HG02852 (cell line): ENCODE measurements around the gene CDK13.

Experiments used
- ATAC-seq: cut with Tn5 transposase; IDR thresholded peaks from one replicate; pipeline ENCODE4 v1.9.1; 2021; ENCODE audit warnings: mild to moderate bottlenecking, moderate library complexity; ENCODE audit not compliant: unreplicated experiment

Gene CDK13

GRCh38 chr7:39948956-39949928, 814 bp upstream of the CDK13 start:
- peak; percentile 70 for ATAC-seq

- no peak for ATAC-seq
These were observed 593 bp downstream of the CDK13 start for GRCh38 chr7:39950473-39951225.

- peak; percentile 27 for ATAC-seq
These were observed 1.5 kb downstream of the CDK13 start for GRCh38 chr7:39951226-39952194.

- ATAC-seq = no peak
These were observed 2.3 kb downstream of the CDK13 start for GRCh38 chr7:39952374-39952773.

- ATAC-seq = no peak
These were observed 2.7 kb downstream of the CDK13 start for GRCh38 chr7:39952803-39953202.

- no peak for ATAC-seq
These were observed 4.6 kb downstream of the CDK13 start for GRCh38 chr7:39954694-39955093.

GRCh38 chr7:39958038-39958437, 8.0 kb downstream of the CDK13 start:
- ATAC-seq = no peak

- ATAC-seq = no peak
These were observed 17.5 kb downstream of the CDK13 start for GRCh38 chr7:39967406-39968161.

GRCh38 chr7:39969431-39969830, 19.4 kb downstream of the CDK13 start:
- ATAC-seq = no peak

GRCh38 chr7:39971924-39972323, 21.9 kb downstream of the CDK13 start:
- peak; percentile 58 for ATAC-seq

- no peak for ATAC-seq
These were observed 23.7 kb downstream of the CDK13 start for GRCh38 chr7:39973801-39974200.

GRCh38 chr7:39978230-39978934, 28.3 kb downstream of the CDK13 start:
- ATAC-seq = no peak

GRCh38 chr7:39979406-39980073, 29.5 kb downstream of the CDK13 start:
- ATAC-seq = no peak

- no peak for ATAC-seq
These were observed 35.4 kb downstream of the CDK13 start for GRCh38 chr7:39985398-39985918.

- no peak for ATAC-seq
These were observed 37.7 kb downstream of the CDK13 start for GRCh38 chr7:39987641-39988347.

GRCh38 chr7:40000734-40001315, 50.8 kb downstream of the CDK13 start:
- ATAC-seq = no peak

- no peak for ATAC-seq
These were observed 51.6 kb downstream of the CDK13 start for GRCh38 chr7:40001649-40002048.

GRCh38 chr7:40003597-40003996, 53.5 kb downstream of the CDK13 start:
- no peak for ATAC-seq
